Activated CD4-positive, CD25-positive, alpha-beta regulatory T cell treated with anti-CD3 and anti-CD28 coated beads, Interleukin-2, amount 50 U/mL, for 24 hours (primary cell): ENCODE measurements around the gene PRELID1.
"Not testable (repeated sequence)": the region's sequence is repeated elsewhere in the genome, so short reads cannot be mapped to it uniquely, and the experiment has no call there.

ENCODE experiments used
- ATAC-seq, 2 donors: fragments of 150-1000 bp; cut with Tn5 transposase; one replicate each; pipeline ENCODE4 v1.10.0; 2021; ENCODE audit warnings: mild to moderate bottlenecking in 1 of 2, moderate library complexity in 1 of 2

The PRELID1 gene, protein sequence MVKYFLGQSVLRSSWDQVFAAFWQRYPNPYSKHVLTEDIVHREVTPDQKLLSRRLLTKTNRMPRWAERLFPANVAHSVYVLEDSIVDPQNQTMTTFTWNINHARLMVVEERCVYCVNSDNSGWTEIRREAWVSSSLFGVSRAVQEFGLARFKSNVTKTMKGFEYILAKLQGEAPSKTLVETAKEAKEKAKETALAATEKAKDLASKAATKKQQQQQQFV

GRCh38 chr5:177303121-177303924 is at the start of gene PRELID1, which contains the start of gene RAB24:
TSS of gene PRELID1 (plus strand) at chr5:177303799. CDS start at chr5:177303986, 187 bp downstream.
TSS of gene RAB24 (minus strand) at chr5:177303719. CDS start at chr5:177303288, 431 bp downstream.
- peak; percentile 76 to 84 for ATAC-seq

- no peak for ATAC-seq
Measured at GRCh38 chr5:177256296-177256695, 47.3 kb upstream of the PRELID1 start.

DNA sequence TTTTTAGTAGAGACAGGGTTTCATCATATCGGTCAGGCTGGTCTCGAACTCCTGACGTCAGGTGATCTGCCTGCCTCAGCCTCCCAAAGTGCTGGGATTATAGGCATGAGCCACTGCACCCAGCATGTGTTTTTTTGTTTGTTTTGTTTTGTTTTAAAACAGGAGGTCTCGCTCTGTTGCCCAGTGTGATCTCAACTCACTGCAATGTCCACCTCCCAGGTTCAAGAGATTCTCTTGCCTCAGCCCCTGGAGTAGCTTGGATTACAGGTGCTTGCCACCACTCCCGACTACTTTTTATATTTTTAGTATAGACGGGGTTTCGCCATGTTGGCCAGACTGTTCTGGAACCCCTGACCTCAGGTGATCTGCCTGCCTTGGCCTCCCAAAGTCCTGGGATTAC is 44.9 kb upstream of the PRELID1 start:
- ATAC-seq = not testable (repeated sequence)

DNA sequence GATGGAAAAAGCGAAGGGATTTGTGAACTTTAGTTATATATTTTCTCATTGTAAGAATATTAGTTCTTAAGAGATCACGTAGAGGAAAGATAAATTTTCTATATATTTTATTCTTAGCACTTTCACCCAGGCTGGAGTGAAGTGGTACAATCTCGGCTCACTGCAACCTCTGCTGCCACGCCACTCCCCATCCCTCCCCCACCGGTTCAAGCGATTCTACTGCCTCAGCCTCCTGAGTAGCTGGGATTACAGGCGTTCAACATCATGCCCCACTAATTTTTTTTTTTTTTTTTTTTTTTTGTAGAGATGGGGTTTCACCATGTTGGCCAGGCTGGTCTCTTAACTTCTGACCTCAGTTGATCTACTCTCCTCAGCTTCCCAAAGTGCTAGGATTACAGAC is 42.6 kb upstream of the PRELID1 start:
- ATAC-seq = no peak

GRCh38 chr5:177261510-177261909 is 42.1 kb upstream of the PRELID1 start:
- no peak for ATAC-seq

- no peak for ATAC-seq
Measured at GRCh38 chr5:177264178-177264577, 39.4 kb upstream of the PRELID1 start.

GRCh38 chr5:177265395-177265794 is 38.2 kb upstream of the PRELID1 start:
- ATAC-seq = no peak

DNA sequence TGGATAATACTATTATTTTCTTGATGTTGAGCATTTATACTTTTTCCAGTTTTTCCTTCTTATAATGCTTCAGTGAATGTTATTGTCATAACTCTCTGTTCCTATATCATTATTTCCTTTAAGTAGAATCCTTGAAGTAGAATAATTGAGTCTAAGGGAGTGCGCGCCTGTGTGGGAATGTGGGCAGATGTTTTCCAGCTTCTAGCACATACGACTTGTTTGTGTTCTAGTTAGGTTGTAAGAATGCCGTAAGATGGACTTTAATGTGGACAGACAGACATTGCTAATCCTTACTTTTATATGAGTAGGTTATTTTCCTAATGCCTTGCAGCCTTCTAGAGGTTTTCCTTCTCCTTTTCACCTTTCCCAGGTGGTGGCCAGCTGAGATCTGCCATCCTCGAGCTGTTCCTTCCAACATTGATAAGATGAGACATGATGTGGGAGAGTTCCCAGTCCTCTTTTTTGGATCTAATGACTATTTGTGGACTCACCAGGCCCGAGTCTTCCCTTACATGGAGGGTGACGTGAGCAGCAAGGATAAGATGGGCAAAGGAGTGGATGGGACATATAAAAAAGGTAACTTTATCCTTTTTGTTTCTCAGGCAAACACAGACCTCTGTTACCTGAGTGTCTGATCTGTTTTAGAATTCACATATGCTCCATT is 34.2 kb upstream of the PRELID1 start:
- no peak for ATAC-seq

DNA sequence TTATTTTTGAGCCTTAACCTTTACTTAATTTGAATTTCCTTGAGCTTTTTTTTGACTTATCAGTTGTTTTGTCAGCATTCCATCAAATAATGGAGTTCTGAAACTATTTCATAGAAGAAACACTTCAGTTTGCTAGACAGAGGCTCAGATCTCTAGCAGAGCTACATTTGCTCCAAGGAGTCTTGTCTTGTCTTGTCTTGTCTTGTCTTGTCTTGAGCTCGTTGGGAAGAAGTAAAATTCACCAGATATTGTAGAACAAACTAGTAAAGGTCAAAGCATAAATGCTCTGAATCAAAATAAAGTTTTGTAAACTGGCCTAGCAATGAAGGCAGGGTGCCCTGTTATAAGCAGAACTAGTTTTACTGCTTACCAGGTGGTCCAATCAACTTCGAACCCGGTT is 33.6 kb upstream of the PRELID1 start:
- no peak for ATAC-seq

GRCh38 chr5:177270653-177271052 is 32.9 kb upstream of the PRELID1 start:
- ATAC-seq = no peak

- no peak for ATAC-seq
Measured at GRCh38 chr5:177271113-177271512, 32.5 kb upstream of the PRELID1 start.

DNA sequence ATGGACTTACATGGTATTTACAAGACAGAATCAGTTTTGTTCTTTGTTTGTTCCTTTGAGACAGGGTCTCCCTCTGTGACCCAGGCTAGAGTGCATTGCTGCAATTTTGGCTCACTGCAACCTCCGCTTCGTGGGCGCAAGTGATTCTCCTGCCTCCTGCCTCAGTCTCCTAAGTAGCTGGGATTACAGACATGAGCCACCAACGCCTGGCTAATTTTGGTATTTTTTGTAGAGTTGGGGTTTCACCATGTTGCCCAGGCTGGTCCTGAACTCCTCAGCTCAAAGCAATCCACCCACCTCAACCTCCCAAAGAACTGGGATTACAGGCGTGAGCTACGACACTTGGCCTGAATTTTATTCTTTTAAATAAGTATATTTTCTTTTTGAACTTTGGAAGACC is 27.7 kb upstream of the PRELID1 start:
- ATAC-seq = no peak

GRCh38 chr5:177276886-177277285 is 26.7 kb upstream of the PRELID1 start:
- ATAC-seq = no peak

DNA sequence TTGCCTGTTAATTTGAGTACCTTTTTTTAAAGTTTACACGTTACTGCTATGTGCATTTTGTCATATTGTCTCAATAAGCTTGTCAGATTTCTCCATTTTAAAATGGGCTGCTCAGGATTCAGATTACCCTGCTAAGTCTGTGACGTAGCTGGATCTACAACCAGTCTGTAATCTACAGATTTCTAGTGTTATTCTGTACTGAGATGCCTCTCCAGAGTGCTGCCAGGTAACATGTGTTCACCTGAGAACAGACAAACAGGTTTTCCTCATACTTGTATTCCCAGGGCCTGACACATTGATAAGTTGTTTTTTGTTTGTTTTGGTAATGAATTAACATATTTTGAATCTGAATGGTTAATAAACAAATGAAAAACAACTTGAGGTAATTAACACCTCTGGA is 15.4 kb upstream of the PRELID1 start:
- ATAC-seq = no peak

DNA sequence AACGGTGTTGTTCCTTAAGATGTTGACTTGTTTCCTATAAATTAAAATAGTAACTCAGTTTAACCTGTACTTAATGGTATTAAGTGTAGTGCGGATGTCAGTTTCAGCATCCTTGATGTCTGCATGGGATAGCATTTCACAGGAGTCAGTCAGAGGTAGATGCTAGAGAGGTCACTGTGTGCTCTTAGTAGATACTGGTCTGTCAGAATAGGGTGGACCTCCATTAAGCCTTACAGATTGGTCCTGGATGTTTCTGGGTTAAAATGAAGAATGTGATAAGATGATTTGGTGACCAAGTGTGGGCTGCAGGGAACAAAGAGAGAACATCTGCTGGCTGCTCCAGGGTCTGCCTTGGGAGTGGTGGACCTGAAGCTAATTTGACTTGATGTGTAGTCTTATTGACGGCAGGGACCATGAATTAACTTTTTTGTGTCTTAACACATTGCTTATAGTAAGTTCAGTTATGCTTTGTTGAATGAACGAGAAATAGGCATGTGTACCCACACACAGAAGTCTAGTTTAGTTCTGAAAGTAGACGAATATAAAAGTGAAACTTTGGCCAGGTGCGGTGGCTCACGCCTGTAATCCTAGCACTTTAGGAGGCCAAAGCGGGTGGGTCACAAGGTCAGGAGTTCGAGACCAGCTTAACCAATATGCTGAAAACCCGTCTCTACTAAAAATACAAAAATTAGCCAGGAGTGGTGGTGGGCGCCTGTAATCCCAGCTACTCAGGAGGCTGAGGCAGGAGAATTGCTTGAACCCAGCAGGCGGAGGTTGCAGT is 12.6 kb upstream of the PRELID1 start:
- ATAC-seq = no peak

DNA sequence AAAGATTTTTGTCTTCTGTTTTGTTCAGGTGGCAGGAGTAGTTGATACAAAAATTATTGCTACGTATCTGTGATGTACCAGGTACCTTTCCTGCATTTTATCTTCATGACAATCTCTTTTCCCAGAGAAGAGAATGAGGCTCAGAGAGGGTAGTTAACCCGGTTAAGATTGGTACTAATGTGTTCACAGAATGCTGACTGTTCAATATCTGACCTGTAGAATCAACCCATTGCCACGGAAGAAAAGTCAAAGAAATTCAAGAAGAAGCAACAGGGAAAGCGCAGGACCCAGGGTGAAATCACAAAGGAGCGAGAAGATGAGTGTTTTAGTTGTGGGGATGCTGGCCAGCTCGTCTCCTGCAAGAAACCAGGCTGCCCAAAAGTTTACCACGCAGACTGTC is 11.9 kb upstream of the PRELID1 start:
- no peak for ATAC-seq

GRCh38 chr5:177293819-177294581 is 9.6 kb upstream of the PRELID1 start:
- ATAC-seq = no peak

- no peak for ATAC-seq
Measured at GRCh38 chr5:177294632-177295031, 9.0 kb upstream of the PRELID1 start.

GRCh38 chr5:177295924-177296323 is 7.7 kb upstream of the PRELID1 start:
- no peak for ATAC-seq

- ATAC-seq = no peak
Measured at GRCh38 chr5:177296581-177296980, 7.0 kb upstream of the PRELID1 start.

DNA sequence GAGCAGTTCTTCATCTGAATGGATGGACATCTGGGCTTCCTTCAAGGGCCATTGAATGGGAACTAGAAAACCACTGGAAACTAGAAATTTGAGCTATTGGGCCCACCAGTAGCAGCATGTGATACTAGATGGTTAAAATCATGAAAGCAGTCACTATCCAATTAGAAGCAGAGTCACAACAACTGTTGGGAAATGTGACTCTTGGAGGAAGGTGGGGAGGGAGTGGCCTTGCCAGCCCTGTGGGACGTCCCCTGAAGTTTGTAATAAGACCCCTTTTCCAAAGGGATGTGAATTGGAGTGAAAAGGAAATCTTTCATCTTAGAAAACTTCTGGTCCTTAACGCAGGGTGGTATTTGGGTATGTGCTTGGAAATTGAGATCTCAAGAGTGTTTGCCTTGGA is 5.7 kb upstream of the PRELID1 start:
- no peak for ATAC-seq

DNA sequence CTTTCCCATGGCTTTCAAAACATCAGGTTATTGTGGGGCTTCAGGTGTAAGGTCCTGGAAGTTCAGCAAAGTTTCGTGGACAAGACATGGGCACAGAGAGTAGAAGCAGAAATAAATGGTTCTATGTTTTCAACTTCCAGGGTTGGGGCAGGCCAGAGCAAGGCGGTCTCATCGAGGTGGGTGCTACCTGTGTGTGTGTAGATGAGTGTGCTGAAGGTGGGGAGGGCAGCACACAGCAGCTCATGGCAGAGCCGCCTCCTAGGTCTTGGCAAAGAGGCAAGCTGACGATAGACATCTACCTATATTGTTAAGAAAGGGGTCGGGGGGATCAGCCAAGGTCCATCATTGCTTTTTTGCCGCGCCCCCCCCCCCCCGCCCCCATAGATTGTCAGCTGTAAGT is 3.9 kb upstream of the PRELID1 start:
- ATAC-seq = no peak
